ENCODE results near the gene VRK2. TPM values are rescaled to one million over a fixed set of nuclear protein-coding genes. Genes with fewer than 3 reads are reported as not detected.
A peak's percentile ranks its signal among the peaks of the same experiment; 100 is the strongest.

Gene VRK2
- total and polyA plus RNA-seq, 10 of the 15 experiments (the other 5 are each of a cell fraction or from before 2014, with no cell fraction given), result 26.5 to 78.0 (median 57.3) TPM

GRCh38 chr2:58106896-58107295, 60.3 kb downstream of the VRK2 start (continued):
- TF ChIP-seq ATF2 (IDR thresholded peaks at IDR 0.05; ENCODE audit: low read length) (no peak), HDAC2 (IDR thresholded peaks at IDR 0.05) (no peak)

- 72% methylated on average over 10 of the region's 10 CpGs for WGBS (ENCODE audit: insufficient coverage, insufficient replicate concordance, low lambda C conversion rate, missing lambda C conversion rate)
- H2AFZ ChIP-seq (ENCODE audit: control insufficient read depth, low read depth, low read length), result no peak overlapping the region
- H3K79me2 ChIP-seq (ENCODE audit: control insufficient read depth, insufficient read depth, low read length), result no peaks in the 10 kb centered on the region; the same call in 1 of the 2 replicates
- intact Hi-C loops (cut with micrococcal nuclease; ENCODE audit: unreplicated experiment), result no loop called here
- peaks cover 4 to 7% of the 10 kb centered on the region in 2 experiments; a peak in 2 of 4 replicates for H3K36me3 ChIP-seq (ENCODE audit: control insufficient read depth in 2 of 2, insufficient read depth in 2 of 2, low read length in 1 of 2)
- H3K4me2 ChIP-seq (ENCODE audit: control insufficient read depth, insufficient read depth), result no peak overlapping the region
- RAD21 ChIA-PET (ENCODE audit: unreplicated experiment), result no interaction called here
- FAIRE-seq, result no peak
- no peak for DNase-seq (ENCODE audit: low read depth, low spot score)
- H4K20me1 ChIP-seq (ENCODE audit: control insufficient read depth, insufficient read depth), result no peaks in the 10 kb centered on the region
- H3K27ac ChIP-seq (ENCODE audit: control insufficient read depth, insufficient read depth), result no peak overlapping the region
- SMC1A ChIA-PET (ENCODE audit: uncharacterized antibody, unreplicated experiment), result interaction anchor here (0.8 to 1.6 kb wide), 3 partner anchors 10 to 202 kb away, joined by 3 to 4 read pairs (median 3); no protein-coding TSS in a partner anchor
- peak; percentile 29; the same call in 2 of the 3 replicates for ATAC-seq
- POLR2A ChIA-PET, result no interaction called here
- H3K27me3 ChIP-seq (replicated peaks in 1 of 2; ENCODE audit: control insufficient read depth in 2 of 2, insufficient read depth in 2 of 2, low read length in 1 of 2), result no peaks in the 10 kb centered on the region
- no peaks in the 10 kb centered on the region for H3K4me1 ChIP-seq (ENCODE audit: control insufficient read depth, insufficient read depth, low read length)
- no peaks in the 10 kb centered on the region; the same call in 1 of the 3 replicates for H3K9me3 ChIP-seq (replicated peaks; ENCODE audit: control insufficient read depth, insufficient read depth, low read length)
- BruUV-seq (replicated peaks), result no TSS peak
- in situ Hi-C loops (cut with MboI), result no loop called here
- H3K4me3 ChIP-seq, result no peak overlapping the region
- CTCF ChIA-PET, result no interaction called here
- no peak overlapping the region for H3K9ac ChIP-seq (ENCODE audit: control insufficient read depth, insufficient read depth, low read length)
- TF ChIP-seq ZNF687 (IDR thresholded peaks at IDR 0.05) (no peak), FOS (IDR thresholded peaks at IDR 0.05; ENCODE audit: borderline replicate concordance, extremely low read depth, insufficient read length) (no peak), TCF3 (IDR thresholded peaks at IDR 0.05; ENCODE audit: borderline replicate concordance, insufficient read depth, low read depth, low read length) (no peak), RAD51 (IDR thresholded peaks at IDR 0.05) (no peak), ZNF274 (IDR thresholded peaks at IDR 0.05; ENCODE audit: insufficient read depth, insufficient read length) (no peak), USF1 (IDR thresholded peaks at IDR 0.05; ENCODE audit: borderline replicate concordance, extremely low read length, insufficient read depth, low read depth, low read length) (no peak), PML (IDR thresholded peaks at IDR 0.05; ENCODE audit: low read length) (no peak), ZBTB11 (CRISPR knock-in tag; IDR thresholded peaks at IDR 0.05) (no peak), HCFC1 (IDR thresholded peaks at IDR 0.05; ENCODE audit: low read length) (no peak)
These were observed 61.5 kb downstream of the VRK2 start for GRCh38 chr2:58107803-58108710.
